ENCODE data around the gene ANO2.

Gene ANO2

GRCh38 chr12:5777451-5777850 lies 167.6 kb downstream of the ANO2 start:
- TF ChIP-seq CTCF (IDR thresholded peaks at IDR 0.05; ENCODE audit: low read depth, low read length), result no peak
- H3K4me3 ChIP-seq (ENCODE audit: low read depth, low read length), result no peak overlapping the region

DNA sequence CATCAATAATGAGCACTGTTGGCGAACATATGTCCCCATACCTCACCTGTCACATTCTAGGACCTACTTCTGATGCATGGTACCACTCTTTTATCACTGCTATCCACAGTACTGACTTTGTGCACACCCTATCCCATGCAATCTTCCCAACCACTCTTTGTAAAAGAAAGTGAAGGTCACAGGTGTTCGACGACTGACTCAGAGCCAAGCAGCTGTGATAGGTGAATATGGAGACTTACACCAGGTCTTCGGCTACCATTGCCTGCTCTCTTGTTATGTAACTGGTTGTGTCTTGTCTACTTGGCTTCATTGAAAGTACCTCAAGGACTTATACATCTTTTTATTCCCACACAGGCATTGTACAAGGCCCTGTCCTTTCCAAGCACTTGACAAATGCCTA lies 169.0 kb downstream of the ANO2 start:
- H3K4me3 ChIP-seq (ENCODE audit: low read depth, low read length), result no peak overlapping the region
- TF ChIP-seq CTCF (IDR thresholded peaks at IDR 0.05; ENCODE audit: low read depth, low read length), result no peak

- TF ChIP-seq CTCF (IDR thresholded peaks at IDR 0.05; ENCODE audit: low read depth, low read length), result no peak
Observed at GRCh38 chr12:5773550-5773949, 171.5 kb downstream of the ANO2 start.

GRCh38 chr12:5771756-5772155 lies 173.3 kb downstream of the ANO2 start:
- no peak overlapping the region for H3K4me3 ChIP-seq (ENCODE audit: low read depth, low read length)
- TF ChIP-seq CTCF (IDR thresholded peaks at IDR 0.05; ENCODE audit: low read depth, low read length), result no peak

More at GRCh38 chr12:5773550-5773949, 171.5 kb downstream of the ANO2 start:
- H3K4me3 ChIP-seq (ENCODE audit: low read depth, low read length), result no peak overlapping the region

DNA sequence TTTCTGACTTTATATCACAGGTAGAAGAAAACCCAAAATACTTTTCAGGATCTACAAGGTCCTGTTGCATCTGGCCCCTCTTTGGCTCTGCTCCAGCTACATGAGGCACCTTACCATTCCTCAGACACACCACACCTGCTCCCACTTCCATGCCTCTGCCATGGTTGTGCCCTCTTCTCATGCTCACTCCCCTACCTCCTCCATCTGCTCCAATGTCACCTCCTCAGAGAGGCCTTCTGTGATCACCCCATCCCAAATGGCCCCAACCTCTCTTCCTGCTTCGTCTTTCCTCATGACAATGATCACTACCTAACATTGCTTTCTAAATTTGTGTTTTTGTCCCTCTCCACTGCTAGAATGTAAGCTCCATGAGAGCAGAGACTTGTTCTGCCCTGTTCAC lies 174.3 kb downstream of the ANO2 start:
- TF ChIP-seq CTCF (IDR thresholded peaks at IDR 0.05; ENCODE audit: low read depth, low read length), result no peak
- no peak overlapping the region for H3K4me3 ChIP-seq (ENCODE audit: low read depth, low read length)

- TF ChIP-seq CTCF (IDR thresholded peaks at IDR 0.05; ENCODE audit: low read depth, low read length), result no peak
- H3K4me3 ChIP-seq (ENCODE audit: low read depth, low read length), result no peak overlapping the region
Observed at GRCh38 chr12:5768581-5769196, 176.4 kb downstream of the ANO2 start.

DNA sequence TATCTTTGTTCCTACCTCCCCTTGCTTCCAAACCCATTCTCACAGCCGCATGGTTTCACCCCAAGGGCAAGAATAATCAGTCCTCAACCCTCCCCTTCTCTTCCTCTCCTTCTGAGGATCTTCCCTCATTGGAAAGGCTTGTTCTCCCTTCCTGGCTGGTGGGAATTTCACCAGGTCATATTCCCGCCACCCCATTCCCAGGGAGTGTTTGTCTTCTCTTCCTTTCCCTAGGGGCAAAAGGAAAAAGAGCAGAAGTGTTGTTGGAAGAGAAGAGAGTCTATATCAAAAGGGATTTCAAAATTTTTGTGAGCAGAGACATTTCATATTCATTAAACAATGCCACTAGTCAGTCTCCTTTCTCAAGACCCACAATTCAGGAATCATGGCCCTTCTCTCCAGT lies 176.9 kb downstream of the ANO2 start:
- H3K4me3 ChIP-seq (ENCODE audit: low read depth, low read length), result no peak overlapping the region
- no peak for TF ChIP-seq CTCF (IDR thresholded peaks at IDR 0.05; ENCODE audit: low read depth, low read length)
